ENCODE results near the gene ARHGAP24. TPM values are rescaled to one million over a fixed set of nuclear protein-coding genes. Genes with fewer than 3 reads are reported as not detected.

Gene ARHGAP24
- total and polyA plus RNA-seq, 2 experiments from 2014 or later = 0.21 to 0.36 TPM

- peaks cover 12% of the 10 kb centered on the region for H3K9me2 ChIP-seq (ENCODE audit: insufficient read depth)
- no peak overlapping the region for H3K27ac ChIP-seq (ENCODE audit: low read depth)
- peaks cover 8% of the 10 kb centered on the region; the same call in 2 of the 3 replicates for H3K36me3 Mint-ChIP-seq (ENCODE audit: low read depth)
- peaks cover 4% of the 10 kb centered on the region for H3K27me3 Mint-ChIP-seq (ENCODE audit: insufficient read depth, low read depth, poor library complexity)
- no peaks in the 10 kb centered on the region for H3K79me2 ChIP-seq (replicated peaks; ENCODE audit: insufficient read depth)
- H3K9me3 Mint-ChIP-seq = peaks cover 19% of the 10 kb centered on the region
- no peak overlapping the region for H2AFZ ChIP-seq
- H3K36me3 ChIP-seq (ENCODE audit: insufficient read depth) = no peaks in the 10 kb centered on the region
- no peak overlapping the region for H3K4me3 Mint-ChIP-seq
- no peaks in the 10 kb centered on the region for H3K4me1 Mint-ChIP-seq
- no peaks in the 10 kb centered on the region for H4K20me1 ChIP-seq (replicated peaks; ENCODE audit: insufficient read depth)
- no peak overlapping the region for H3K27ac Mint-ChIP-seq
- H3F3A ChIP-seq (replicated peaks; ENCODE audit: low read depth) = no peaks in the 10 kb centered on the region
- H3K27me3 ChIP-seq (ENCODE audit: insufficient read depth) = no peaks in the 10 kb centered on the region
- DNase-seq (ENCODE audit: low spot score) = no peak
- no peak for TF ChIP-seq JUNB (IDR thresholded peaks at IDR 0.05; ENCODE audit: unreplicated experiment)
- TF ChIP-seq STAT1 (IDR thresholded peaks at IDR 0.05; ENCODE audit: unreplicated experiment) = no peak
- TF ChIP-seq ZNF114 (CRISPR knock-in tag; IDR thresholded peaks at IDR 0.05) = no peak
- no peak for TF ChIP-seq CREB1 (CRISPR knock-in tag; IDR thresholded peaks at IDR 0.05; ENCODE audit: low read depth)
- TF ChIP-seq CTCF (conservative IDR thresholded peaks at IDR 0.05; ENCODE audit: low read depth in 2 of 2) = no peak
- no peak for TF ChIP-seq NANOG (IDR thresholded peaks at IDR 0.05; ENCODE audit: borderline replicate concordance)
- no peak for TF ChIP-seq EZH2 (IDR thresholded peaks at IDR 0.05; ENCODE audit: low read depth, unreplicated experiment)
- no peak for TF ChIP-seq REST (IDR thresholded peaks at IDR 0.05; ENCODE audit: unreplicated experiment)
- ATAC-seq = no peak
- H3K4me2 ChIP-seq = no peak overlapping the region
- H3K4me3 ChIP-seq = no peak overlapping the region
- no peaks in the 10 kb centered on the region for H3K4me1 ChIP-seq (ENCODE audit: insufficient read depth)
Observed at GRCh38 chr4:85557016-85557901, 82.3 kb downstream of the ARHGAP24 start.
